Activated CD4-positive, alpha-beta T cell treated with anti-CD3 and anti-CD28 coated beads, Interleukin-10, Interleukin-2, amounts not matched to agents 100 ng/mL and 50 ng/mL, durations not matched to agents 16 hours and 8 hours (primary cell): Measurements from ENCODE around the gene ST6GALNAC1.

Experiments
- DNase-seq: peaks from one replicate; pipeline ENCODE4 v3.0.0-alpha.2; 2020

Gene ST6GALNAC1

DNA sequence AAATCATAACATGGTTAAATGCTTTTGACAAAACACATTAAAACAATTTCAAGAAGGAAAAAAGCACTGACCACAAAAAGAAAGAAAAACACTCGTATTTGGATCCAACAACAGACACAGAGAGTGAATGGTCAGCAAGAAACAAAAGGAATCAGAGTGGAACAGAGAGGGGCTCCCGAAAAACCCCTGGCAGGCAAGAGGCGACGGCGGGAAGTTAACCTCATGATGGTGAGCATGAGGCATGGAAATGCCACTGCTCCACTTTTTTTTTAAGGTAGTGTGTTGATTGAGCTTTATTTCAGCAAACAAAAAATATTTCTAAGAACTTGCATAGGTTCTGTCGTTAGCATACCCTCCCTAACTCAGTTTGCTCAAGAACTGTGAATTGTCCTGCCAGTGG is 32.1 kb upstream of the ST6GALNAC1 start:
- DNase-seq: no peak

DNA sequence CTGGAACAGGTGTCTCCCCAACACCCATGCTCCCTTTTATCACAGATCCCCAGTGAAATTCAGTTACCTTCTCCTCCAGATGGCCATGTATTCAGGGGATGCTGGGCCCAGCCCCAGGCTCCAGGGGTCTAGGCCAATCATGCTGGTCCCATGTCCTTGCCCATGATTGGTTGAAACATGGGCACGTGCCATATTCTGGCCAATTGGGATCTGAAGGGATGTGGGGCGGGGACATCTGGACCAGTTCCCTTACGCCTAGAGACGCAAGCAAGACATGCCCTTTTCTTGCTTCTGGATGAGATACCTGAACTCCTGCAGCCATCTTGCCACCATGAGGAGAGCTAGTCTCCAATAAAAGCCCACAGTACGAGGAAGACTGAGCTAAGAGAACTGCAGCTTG is 31.0 kb upstream of the ST6GALNAC1 start:
- no peak for DNase-seq

DNA sequence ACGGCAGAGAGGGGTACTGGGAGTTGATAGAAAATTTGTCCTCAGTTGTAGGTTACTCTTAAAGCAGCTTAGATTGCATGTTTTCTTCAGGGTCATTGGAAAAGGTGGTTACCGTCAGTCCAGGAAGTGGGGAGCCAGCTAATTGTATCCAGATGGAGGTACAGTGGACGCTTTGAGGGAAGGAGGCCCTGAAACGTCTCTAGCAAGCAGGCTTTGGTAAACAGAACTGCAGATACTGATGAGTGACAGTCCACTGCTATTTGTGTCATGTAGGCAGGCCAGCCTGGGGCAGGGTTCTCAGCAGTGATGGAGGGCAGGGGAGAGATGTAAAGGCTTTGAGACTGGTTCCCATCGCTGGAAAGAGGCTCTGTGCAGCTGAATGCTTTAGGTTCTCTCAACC is 30.2 kb upstream of the ST6GALNAC1 start:
- DNase-seq: no peak

DNA sequence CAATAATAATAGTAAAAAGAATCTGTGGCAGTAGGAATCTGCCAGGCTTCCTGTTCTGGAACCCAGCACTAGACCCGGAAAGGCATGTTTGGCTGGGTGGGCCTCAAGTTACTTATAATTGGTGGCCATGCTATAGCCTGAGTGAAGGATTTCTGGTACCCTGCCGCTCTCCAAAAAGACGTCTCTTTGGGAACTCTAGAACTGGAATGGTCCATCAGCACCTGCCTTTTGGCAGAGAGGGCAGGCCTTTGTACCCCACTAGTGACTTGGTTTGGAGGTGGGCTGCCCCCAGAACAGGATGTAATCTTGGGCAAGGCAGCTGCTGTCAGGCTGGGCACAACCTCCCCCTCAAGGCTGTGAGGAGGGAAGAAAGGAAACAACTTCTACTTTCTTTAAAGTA is 29.3 kb upstream of the ST6GALNAC1 start:
- DNase-seq: no peak

DNA sequence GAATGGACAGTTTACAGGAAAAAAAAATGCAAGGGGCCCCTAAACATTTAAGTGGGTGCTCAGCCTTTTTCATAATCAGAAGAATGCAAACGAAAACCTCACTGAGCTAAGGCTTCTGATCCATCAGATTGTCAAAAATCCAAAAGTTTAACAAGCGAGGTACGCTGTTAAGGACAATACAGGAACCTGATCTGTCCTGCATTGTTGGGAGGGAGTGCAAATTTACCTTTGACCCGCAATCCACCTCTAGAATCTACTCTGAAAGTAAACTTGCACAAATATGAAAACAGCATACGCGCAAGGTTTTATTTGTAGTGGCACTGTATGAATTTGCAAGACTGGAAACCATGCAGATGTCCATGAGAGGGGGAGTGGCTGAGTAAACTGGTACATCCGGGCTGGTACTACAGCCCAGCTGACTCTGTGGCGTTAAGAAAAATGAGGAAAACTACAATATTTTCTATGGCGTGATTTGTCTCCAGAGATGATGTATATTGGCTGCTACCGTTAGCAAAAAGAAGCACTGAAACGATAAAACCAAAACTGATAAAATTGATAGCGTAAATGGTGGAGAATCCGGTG is 28.8 kb upstream of the ST6GALNAC1 start:
- no peak for DNase-seq

DNA sequence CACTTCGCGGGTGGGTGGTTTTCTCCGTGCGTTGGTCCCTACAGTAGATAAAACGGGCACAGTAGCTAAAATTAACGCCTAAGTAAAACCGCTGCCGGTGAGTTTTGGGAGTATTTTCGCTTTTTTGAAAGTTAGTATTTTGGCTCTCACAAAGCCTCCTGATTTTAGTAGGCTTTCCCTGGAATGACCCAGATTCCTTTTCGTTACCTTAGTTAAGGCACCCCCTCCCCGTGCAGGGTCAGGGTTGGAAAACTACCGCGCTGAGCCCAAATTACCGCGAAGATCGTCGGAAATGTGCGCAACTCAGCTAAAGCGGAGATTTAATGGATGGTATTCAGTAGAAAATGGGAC is 28.3 kb upstream of the ST6GALNAC1 start:
- no peak for DNase-seq

DNA sequence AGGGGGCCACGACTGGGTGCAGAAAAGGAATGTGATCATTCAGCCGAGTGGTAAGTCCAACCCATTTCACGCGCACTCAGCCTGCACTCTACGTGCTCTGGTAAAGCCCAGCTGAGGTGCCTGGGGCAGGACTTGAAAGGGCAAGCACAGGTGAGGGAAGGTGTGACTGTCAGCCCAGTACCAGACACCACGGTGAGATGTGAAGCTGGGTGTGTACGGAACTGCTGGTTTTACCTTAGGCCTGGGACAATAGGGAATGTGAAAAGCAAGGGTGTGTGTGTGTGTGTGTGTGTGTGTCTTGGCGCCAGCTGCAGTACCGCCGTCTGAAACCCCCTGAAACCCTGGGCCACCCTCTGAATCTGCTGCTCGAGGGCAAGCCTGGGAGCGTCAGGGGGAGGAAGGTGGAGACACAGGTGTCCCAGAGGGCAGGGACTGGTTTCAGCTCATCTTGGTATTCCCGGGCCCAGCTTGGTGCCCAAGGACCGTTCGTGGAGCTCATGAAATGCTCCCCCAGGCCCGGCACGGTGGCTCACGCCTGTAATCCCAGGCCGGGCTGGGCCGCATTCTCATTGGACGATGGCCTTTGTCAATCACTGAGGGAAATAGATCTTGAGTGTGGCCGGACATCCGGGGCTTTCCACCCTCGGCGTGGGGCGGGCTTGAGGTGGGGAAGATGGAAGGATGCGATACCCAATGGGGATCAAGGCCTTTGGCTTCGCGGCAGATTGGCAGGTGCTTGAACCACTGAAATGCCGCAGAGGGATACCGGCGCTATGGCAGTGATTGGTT is 27.8 kb upstream of the ST6GALNAC1 start:
- DNase-seq: peak; percentile 100

DNA sequence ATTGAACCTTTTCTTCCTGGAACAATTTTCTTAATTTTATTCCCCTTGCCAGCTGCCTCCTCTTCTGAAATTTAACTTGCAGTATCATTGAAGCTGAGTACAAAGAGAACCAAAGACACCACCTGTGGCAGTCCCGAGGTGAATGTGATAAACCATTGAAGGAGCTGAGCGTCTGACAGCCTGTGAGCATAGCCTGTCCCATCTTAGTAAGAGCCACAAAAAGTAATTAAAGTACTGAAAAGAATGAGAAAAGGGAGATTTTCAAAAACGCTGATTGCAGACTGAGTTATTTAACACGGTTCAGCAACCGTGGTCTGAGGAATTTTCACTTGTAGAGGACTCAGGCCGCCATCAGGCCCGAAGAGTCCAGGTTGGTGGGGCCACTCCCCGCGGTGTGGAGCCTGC is 27.2 kb upstream of the ST6GALNAC1 start:
- no peak for DNase-seq

DNA sequence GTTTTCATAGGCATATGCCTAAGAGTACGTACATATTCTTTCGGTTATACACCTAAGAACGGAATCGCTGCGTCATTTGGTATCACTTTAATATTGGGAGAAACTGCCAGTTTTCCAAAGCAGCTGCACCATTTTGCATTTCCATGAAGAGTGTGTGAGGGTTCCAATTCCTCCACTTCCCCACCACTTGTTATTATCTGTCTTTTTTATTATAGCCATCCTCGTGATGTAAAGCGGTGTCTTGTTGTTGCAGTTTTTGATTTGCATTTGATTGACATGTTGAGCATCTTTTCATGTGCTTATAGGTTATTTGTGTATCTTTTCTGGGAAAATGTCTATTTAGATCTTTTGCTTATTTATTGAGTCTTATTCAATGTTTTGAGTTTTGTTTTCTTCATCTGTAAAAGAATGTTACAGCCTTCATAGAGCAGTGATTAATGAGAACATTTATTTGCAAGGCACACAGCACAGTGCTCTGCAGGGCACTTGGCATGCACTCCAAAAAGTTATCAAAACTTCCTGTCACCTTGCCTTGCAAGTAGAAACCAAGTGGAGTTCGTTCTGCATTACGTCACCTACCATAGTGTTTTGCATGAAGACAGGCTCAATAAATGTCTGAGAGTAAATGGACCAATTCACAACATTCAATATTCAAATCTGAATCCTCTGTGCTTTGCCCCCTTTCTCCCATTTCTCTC is 26.6 kb upstream of the ST6GALNAC1 start:
- no peak for DNase-seq

DNA sequence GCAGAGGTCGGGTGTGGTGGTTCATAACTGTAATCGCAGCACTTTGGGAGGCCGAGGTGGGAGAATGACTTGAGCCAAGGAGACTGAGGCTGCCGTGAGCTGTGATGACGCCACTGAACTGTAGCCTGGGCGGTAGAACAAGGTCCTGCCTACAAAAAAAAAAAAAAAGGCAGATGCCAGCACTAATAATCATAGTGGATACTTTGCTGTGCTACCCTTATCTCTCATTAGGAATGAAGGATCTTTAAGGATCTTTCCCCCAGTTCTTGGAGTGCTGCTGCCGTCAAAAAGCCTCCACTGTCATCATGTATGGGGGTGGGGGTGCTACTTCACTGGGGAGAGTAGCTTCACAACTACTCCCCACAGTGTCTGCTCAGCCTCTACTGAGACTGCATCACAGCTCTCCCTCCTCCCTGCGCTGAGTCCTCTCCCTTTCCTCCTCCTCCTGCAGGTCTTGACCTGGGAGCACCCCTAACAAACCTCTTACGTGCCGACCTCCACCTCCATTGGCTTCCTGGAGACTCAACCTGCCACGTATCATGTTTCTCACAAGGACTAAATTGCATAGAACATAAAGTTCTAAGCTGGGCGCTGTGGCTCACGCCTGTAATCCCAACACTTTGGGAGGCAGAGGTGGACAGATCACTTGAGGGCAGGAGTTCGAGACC is 24.4 kb upstream of the ST6GALNAC1 start:
- no peak for DNase-seq

DNA sequence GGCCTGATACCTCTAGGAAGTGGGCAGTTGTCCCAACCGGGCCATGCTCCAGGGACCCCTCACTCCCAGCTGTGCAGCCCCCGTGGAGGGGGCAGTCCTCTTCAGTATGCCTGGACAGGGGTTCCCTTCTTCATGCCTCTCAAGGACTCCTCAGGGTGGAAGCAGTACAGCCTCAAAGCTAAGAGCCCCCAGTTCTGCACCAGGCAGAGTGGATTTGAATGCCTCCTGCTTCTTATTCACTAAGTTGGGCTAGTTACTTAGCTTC is 23.9 kb upstream of the ST6GALNAC1 start:
- DNase-seq: no peak

DNA sequence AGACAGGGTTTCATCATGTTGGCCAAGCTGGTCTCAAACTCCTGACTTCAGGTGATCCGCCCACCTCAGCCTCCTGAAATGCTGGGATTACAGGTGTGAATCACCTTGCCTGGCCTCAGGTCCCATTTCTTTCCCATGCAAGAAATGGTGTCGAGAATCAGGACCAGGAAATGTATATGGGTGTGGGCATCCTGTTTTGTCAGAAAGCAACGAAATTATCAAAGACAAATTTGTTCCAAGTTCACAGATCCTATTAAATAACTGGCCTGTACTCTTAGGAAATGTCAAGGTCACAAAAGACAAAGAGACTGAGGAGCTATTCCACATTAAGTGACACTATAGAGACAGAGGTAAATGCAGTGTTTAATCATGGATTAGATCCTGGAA is 17.1 kb upstream of the ST6GALNAC1 start:
- DNase-seq: no peak

DNA sequence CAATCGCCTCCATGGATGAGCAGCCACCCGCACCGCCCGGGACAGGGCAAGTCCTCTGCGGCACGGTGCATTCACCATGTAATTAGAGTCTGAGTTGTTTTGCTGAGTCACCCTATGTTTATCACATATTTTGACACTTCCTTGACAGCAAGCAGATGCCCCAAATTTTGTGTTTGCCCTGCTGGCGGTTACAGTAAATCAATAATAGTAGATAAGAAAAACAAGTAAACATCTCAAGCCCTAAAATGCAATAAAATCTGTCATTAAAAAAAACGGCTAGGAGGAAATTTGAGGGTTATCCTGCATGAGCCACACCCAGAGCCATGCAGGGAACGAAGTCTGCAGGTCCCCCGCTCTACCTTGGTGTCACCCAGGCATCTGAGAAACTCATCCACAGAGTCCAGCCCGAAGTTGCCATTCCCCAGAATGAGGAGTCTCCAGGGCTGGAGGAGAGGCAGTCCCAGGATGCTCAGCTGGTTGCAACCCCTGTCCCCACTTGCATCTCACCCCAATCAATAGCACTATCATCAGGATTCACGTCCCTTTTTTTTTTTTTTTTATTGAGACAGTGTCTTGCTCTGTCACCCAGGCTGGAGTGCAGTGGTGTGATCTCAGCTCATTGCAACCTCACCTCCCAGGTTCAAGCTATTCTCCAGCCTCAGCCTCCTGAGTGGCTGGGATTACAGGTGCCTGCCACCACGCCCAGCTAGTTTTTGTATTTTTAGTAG is 16.5 kb upstream of the ST6GALNAC1 start:
- peak; percentile 45 for DNase-seq

DNA sequence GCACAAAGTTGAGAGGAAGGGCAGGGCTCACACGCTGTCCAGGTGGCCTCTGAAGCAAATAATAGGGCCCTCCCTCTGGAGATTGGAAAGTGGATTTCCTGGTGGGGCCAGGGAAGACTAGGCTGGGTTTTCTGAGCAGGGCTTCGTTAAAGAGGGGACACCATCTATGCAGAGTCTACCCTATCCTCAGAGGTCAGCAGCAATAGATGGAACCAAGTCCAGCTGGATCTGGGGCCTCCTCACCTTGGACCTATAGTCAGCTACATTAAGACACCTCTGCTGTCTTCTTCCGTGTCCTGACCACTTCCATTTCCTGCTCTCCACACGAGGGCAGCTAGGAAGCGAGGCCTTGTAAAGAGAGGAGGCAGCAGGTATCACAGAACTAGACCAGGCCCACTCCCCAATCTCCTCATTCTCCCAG is 14.7 kb upstream of the ST6GALNAC1 start:
- no peak for DNase-seq

DNA sequence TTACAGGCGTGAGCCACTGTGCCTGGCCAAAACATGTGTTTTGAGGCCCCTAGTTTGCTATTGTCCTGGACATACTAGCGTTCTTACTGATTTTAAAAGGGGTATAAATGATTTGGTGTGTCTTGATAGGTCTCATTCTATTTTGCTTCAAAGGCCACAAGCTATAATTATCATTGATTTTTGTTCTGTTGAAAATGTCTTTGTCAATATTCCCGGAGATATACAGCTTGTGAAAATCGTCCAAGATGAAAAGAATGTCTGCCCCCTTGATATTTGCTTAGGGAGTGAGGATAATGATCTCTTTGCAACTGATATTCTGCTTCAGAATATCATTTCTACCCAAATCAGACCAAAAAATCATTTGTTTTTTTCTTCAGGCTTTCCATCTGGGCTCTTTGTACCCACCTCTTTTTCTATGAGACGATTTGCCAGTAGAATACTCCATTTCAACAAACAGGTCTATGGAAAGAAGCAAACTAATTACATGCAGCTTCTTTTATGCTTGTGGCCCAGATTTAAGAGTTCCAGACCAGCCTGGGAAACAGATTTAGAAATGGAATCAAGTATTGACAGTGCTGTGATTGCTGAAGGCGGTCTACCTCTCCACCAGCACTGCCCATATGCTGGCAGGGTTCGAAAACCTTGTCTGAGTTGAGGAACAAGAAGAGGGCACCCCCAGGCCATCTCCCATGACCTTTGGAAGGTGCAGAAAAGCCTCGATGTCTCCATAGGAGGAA is 14.1 kb upstream of the ST6GALNAC1 start:
- DNase-seq: no peak

DNA sequence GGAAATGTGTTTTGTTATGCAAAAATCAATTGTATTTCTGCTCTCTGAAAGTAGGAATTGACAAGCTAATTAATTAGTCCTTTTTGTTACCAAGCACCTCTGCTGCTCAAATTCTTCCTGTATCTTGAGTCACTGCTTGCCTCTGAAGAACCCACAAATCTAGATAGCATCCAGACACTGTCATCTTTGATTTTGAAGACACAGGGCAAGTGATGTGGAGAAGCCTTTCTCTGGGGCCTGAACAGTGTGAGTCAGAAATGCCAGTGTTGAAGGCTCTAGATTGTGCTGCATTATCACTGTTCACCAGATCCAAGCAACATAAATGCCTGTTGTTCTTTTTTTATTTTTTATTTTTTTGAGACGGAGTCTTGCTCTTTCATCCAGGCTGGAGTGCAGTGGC is 10.9 kb upstream of the ST6GALNAC1 start:
- DNase-seq: no peak

DNA sequence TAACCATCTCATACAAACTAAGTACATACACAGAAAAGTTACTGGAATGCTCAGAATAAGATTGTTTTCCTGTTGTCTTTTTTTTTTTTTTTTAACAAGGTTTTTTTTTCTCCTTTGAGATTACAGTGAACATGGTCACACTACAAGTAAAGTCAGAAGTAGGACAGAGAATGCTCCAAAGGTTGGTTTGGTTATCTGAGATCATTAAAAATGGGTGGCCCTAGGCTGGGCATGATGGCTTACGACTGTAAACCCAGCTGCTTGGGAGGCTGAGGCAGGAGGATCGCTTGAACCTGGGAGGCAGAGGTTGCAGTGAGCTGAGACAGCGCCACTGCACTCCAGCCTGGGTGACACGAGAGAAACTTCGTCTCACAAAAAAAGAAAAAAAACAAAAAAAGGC is 6.9 kb upstream of the ST6GALNAC1 start:
- DNase-seq: no peak

DNA sequence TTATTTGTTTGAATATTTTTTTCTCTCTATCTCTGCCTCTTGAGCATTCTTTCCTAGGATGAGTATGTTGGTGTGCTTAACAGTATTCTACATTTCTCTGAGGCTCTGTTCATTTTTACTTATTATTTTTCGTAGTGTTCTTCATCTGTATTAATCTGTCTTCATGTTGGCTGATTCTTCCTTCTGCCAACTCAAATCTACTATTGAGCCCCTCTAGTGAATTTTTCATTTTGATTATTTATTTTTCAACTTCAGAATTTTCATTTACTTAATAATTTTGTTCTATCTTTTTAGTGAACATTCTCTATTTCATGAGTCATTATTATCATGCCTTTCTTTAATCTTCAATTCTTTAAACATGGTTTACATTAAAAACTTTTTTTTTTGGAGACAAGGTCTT is 3.2 kb upstream of the ST6GALNAC1 start:
- DNase-seq: no peak

DNA sequence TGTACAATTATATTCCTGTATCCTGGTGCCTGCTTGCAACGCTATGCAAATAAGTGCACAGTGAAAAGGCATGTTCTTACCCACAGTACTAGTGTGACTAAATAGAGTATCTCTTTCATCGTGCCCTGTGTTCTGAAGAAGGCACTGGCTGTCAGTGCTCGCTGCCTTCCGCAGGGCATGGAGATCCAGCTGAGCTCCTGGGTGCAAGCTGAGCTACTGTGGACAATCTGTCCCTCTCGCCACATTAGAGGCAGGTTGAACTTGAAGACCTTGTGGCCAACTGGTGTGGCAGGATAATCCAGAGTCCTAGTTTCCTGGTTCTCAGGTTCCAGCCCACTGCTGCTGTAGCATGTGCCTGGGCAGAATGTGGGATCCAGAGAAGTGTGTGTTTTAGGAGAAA is 1.9 kb upstream of the ST6GALNAC1 start:
- DNase-seq: no peak

DNA sequence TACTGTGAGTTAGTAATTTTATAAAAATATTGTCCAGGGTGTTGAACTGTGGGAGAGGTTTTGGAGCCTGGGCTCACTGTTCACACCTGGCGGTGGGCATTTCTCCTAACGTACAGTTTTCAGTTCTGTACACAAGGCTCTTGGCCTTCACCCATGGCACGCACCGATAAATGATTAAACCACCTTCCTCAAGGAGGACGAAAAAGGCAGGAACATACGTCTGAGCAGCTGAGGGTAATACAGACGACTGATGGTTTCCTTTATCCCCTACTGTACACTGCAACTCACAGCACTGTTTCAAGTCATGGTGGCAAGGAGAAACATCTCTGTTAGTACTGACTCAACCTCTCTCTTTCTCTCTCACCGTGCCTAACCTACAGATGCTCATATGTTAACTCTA is 1.4 kb upstream of the ST6GALNAC1 start:
- no peak for DNase-seq

DNA sequence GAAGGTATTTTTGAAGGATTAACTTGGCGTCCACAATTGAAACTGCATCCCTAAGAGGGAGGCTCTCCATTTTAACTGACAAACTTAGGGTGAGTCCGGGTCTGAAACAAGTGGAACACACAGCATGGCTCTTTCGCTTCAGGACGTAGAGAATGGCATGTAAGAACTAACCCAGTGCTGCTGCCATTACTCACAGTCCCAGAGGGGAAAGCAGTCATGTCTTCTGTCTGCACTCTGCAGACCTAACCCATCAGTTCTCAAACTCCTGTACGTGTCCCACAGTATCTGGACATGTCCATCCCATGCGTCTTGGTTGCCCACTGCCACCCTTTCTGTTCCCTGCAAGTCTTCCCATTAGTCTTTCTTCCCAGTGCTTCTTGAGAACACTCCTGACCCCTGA is 563 bp downstream of the ST6GALNAC1 start:
- DNase-seq: no peak

DNA sequence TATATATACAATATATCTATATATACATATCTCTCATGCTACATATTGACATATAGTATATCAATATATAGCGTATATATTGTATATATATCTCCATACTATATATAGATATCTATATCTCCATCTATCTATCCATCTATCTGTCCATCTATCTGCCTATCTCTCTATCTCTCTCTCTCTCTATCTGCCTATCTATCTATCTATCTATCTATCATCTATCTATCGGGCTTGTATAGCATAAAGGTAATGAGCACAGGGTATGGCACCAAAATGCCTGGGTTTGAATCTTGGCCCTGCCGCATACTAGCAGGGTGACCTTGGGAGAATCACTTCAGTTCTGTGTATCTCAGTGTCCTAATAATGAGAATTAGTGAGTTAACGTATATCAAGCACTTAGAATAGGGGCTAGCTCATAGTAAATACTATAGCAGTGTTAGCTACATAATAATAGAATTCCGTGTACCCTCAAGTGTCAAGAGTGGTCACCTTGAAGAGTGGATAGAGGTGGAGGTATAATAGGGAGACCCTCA is 1.5 kb downstream of the ST6GALNAC1 start:
- no peak for DNase-seq

DNA sequence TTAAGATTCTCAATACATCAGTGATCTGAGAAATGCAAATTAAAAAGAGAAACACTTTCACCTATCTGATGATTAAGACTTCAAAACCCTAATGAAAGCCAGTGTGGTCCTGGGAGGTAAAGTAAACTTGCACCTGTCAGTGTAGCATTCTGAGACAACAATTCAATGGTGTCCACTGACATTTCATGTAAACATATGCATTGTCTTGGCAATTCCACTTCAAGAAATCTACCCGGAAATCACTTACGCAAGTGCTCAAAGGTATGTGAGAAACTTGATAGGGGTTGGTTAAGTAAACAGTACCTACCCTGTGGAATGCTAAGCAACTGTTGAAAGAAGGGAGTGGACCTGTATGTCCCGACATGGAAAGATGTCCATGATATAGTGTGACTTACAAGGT is 2.1 kb downstream of the ST6GALNAC1 start:
- no peak for DNase-seq
